SW480 (cell line): ENCODE data around the gene HIP1.
"Not testable (repeated sequence)": the region's sequence is repeated elsewhere in the genome, so short reads cannot be mapped to it uniquely, and the experiment has no call there.

Source experiments
- DNase-seq: peaks from one replicate; pipeline ENCODE4 v3.0.0-alpha.2; 2016; ENCODE audit warnings: low spot score

HIP1 gene

GRCh38 chr7:75716992-75717626, 21.6 kb downstream of the HIP1 start:
- peak; percentile 39 for DNase-seq

- no peak for DNase-seq
These were observed 22.9 kb downstream of the HIP1 start for GRCh38 chr7:75715864-75716263.

DNA sequence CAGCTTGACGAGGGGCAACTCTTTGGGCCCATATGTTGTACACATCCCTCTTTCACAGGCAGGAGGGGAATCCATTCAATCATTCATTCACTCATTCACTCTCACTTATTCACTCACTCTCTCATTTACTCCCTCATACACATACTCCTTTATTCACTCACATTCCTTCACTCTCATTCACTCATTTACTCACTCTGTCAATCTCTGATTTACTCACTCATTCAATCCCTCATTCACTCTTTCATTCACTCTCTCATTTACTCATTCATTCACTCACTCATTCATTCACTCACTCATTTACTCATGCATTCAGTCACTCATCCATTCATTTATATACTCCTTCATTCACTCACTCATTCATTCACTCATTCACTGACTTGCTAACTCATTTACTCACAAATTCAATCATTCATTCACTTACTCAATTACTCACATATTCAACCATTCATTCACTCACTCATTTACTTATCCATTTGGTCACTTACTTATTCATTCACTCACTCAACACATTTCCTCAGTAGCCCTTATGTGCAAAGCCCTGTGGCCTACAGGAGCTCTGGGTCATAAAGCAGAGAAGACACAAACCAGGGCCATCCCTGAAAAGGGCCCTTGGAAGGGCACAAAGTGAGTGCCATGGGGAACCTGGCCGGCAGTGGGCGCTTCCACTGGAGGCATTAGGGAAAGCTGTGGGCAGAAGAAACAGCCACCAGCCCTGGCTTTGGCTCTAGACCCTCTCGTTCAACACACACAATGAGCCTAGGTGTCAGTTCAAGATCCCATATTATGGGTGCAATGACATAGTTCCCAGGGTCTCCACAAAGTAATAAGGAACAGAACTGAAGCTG, 26.0 kb downstream of the HIP1 start:
- no peak for DNase-seq

DNA sequence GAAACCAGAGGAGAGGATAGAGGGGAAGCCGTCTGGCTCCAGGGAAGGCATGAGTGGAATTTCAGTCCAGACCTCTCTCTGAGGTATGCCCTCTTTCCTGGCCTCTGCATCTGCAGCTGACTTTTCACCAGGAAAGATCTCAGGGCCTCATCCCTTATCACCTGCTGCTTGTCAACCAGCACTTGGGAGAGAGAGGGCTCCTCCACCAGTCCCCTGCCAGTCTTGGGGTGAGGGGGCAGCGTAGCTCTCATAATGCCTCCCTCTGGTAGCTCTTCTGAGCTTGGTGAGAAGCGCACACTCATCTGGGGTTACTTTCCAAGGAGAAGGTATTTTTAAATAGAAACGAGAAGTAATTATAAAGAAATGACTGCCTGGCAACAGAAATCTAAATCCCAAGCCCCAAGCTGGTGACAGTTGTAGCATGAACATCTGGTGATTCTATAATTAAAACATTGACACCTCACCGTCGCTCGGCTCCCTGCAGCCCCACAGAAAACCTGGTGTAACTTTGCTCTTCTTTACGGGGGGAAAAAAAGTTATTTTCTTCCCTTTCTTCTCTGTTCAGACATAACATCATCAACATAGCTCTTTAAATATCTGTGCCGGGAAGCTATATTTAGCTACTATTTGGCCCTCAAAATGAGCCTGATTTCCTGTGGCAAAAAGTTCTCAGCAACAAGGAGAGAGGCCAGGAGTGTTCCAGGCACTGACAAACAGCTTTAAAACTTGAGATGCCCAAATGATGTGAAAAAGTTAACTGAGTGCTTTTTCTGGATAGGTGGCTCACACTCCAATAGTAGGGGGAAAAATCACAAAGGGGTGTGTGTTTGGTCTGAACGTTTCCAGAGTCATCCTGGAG, 26.9 kb downstream of the HIP1 start:
- no peak for DNase-seq

DNA sequence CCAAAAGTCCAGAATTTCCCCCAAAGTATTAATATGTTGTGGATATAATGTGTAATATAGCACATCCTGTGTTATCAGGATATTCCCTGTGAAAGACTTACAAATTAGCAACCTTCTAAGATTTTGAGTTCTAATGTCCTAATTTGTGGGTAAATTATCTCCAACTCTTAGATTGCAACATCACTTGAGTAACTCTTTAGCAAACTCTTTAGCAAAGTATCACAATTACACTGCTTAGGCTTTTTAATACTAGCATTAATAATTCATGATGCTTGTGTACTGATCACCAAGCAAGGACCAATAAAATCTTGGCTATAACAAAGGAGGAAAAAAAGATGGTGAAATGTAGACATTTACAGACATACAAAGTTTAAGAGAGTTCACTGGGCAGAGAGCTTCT, 27.7 kb downstream of the HIP1 start:
- DNase-seq: no peak

DNA sequence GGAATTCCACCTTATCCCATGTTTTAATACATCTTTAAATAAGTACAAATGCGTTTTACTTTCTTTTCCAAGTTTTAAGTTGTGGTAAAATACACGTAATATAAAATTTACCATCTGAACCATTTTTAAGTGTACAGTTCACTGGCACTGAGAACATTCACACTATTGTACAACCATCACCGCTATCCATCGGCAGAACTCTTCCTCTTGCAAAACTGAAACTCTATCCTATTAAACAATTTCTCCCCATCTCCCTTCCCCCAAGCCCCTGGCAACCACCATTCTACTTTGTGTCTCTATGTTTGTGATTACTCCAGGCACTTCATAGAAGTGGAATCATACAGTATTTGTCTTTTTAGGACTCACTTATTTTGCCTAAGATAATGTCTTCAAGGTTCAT, 33.8 kb downstream of the HIP1 start:
- no peak for DNase-seq

DNA sequence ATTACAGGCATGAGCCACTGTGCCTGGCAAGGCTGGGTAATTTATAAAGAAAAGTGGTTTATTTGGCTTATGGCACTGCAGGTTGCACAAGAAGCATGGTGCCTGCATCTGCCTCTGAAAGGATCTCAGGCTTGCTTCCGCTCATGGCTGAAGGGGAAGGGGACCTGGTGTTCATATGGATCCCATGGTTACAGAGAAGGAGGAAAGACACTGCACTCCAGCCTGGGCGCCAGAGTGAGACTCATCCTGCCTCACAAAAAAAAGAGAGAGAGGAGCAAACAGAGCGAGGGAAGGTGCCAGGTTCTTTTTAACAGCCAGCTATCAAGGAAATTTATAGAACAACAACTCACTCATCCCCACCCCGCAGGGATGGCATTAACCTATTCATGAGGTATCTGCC, 36.2 kb downstream of the HIP1 start:
- no peak for DNase-seq

GRCh38 chr7:75699993-75700392, 38.7 kb downstream of the HIP1 start:
- no peak for DNase-seq

GRCh38 chr7:75698358-75698757, 40.4 kb downstream of the HIP1 start:
- DNase-seq: no peak

DNA sequence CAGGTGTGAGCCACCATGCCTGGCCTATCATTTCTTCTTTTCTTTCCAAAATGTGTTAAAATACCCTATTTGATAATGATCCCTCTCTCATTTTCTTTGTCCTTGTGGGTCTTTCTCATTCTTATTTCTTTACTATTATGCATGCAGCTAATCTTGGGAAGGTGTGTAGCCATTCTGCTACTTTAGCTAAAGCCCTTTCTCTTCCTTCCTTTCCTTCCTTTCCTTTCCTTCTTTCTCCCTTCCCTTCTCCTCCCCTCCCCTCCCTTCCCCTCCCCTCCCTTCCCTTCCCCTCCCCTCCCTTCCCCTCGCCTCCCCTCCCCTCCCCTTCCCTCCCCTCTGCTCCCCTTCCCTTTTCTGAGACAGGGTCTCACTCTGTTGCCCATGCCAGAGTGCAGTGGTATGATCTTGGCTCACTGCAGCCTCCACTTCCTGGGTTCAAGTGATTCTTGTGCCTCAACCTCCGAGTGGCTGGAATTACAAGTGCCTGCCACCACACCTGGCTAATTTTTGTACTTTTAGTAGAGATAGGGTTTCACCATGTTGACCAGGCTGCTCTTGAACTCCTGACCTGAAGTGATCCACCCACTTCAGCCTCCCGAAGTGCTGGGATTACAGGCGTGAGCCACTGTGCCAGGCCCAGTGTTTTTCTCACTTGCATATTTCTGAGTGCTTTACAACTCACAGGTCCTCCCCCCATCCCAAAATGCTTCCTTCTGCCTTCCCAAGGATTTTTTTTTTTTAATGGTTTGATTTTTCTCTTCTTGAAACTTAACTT, 42.3 kb downstream of the HIP1 start:
- no peak for DNase-seq

GRCh38 chr7:75694638-75695399, 43.9 kb downstream of the HIP1 start:
- no peak for DNase-seq

GRCh38 chr7:75693668-75694067, 45.1 kb downstream of the HIP1 start:
- DNase-seq: not testable (repeated sequence)

DNA sequence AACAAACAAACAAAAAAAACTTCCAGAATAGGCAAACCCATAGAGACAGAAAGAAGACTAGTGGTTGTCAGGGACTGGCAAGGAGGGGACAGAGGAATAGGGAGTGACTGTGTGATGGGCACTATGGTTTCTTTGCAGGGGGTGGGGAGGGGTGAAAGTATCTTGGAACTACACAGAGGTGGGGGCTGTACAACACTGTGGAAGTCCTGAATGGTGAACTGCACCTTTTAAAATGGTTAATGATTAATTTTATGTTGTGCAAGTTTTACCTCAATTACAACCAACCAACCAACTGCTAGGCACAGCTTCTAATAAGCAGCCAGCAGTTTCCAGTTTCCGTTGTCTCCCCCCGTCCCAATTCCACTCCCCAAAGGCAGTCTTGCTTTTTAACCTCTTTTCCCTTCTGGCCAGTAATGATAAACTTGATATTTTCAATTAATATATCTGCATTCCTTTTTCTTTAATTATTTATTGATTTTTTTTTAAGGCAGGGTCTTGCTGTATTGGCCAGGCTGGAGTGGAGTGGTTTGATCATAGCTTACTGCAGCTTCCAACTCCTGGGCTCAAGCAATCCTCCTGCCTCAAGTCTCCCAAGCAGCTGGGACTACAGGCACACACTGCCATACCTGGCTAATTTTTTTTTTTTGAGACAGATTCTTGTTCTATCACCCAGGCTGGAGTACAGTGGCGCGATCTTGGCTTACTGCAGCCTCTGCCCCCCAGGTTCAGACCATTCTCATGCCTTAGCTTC, 46.8 kb downstream of the HIP1 start:
- peak; percentile 30 for DNase-seq

DNA sequence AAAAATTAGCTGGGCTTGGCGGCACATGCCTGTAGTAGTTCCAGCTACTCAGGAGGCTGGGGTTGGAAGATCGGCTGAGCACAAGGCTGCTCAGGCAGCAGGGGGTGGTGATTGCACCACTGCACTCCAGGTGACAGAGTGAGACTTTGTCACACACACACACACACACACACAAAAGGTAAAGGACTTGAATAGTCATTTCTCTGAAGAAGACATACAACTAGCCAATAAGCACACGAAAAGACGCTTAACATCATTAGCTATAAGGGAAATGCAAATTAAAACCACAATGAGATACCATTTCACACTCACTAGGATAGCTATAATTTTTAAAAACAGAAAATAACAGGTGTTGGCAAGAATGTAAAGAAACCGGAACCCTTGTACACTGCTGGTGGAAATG, 48.6 kb downstream of the HIP1 start:
- no peak for DNase-seq

- DNase-seq: no peak
These were observed 49.3 kb downstream of the HIP1 start for GRCh38 chr7:75689246-75690099.

DNA sequence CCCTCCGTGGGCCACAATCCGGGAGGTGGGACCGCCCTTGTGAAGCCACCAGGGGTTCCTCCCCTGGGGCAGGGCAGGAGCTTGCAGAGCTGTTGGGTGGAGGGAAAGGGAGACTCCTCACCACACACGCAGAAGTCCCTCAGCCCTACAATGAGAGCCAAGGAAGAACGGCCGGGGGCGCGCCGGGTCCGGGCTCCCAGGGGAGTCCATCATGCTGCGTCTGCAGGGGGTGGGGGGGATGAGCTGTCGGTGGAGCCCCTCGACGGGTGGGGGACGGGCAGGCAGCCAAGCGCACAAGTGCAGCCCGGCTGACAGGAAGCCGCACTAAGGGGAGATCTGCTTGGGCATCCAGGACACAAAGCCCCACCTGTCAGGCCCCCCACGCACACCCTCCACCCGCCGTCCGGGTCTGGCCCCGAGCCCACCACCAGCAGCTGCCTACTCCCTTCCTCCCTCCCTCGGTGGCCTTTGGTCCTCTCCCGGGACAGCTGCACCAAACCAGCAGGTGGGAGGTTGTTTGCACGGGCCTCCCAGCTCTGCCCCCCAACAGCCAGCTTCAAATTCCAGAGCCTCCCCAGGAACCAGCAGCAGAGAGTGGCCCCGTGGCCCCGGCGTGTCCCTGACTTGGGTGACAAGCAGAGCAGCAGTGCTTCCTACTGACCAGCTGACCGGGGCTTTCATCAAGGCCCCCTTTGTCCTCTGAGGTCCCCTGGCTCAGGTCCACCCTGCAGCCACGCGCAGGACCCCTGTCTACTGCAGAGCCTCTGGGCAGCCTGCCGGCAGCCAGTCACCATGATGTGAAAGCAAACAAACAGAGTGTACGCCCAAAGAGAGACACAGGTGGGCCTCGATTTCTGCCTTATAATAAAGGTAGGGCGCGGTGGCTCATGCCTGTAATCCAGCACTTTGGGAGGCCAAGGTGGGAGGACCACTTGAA, 50.3 kb downstream of the HIP1 start:
- DNase-seq: no peak

GRCh38 chr7:75687246-75688088, 51.3 kb downstream of the HIP1 start:
- DNase-seq: no peak
